ENCODE measurements around the gene RSPH9. TPM values are rescaled to one million over a fixed set of nuclear protein-coding genes. Genes with fewer than 3 reads are reported as not detected.

RSPH9 gene
- polyA plus RNA-seq, 3 donors = 0.05 to 0.52 (median 0.13) TPM

- no peak overlapping the region for H3K4me3 Mint-ChIP-seq
- H3K27ac Mint-ChIP-seq = peak overlapping the region in 1 of 7 donors; percentile 54
- DNase-seq = no peak
- H3K79me2 ChIP-seq (ENCODE audit: insufficient read depth, low read length) = no peaks in the 10 kb centered on the region
- no peak overlapping the region for H3K27ac ChIP-seq (ENCODE audit: low read depth in 1 of 2, low read length in 2 of 2)
- intact Hi-C loops (cut with micrococcal nuclease) = no loop called here
- no peak overlapping the region for H3K9ac ChIP-seq (ENCODE audit: insufficient read depth, low read length, poor library complexity, severe bottlenecking)
- H3K4me1 ChIP-seq (ENCODE audit: control insufficient read depth in 1 of 2, insufficient read depth in 2 of 2, low read length in 2 of 2) = peaks cover 2 to 4% of the 10 kb centered on the region in 2 donors
- no peak overlapping the region for H3K4me2 ChIP-seq (replicated peaks; ENCODE audit: extremely low read depth, low read length, poor library complexity, severe bottlenecking)
- H3K9me3 ChIP-seq (replicated peaks in 1 of 2; ENCODE audit: control insufficient read depth in 1 of 2, insufficient read depth in 1 of 2, low read length in 2 of 2) = no peaks in the 10 kb centered on the region
- peaks cover 0 to 19% of the 10 kb centered on the region in 2 donors for H3K27me3 ChIP-seq (ENCODE audit: control insufficient read depth in 2 of 2, insufficient read depth in 2 of 2, low read length in 2 of 2)
- peaks cover 0 to 2% (median 0%) of the 10 kb centered on the region in 7 donors for H3K9me3 Mint-ChIP-seq
- no peak for TF ChIP-seq CTCF (IDR thresholded peaks at IDR 0.05)
- peaks cover 0 to 6% of the 10 kb centered on the region in 2 donors for H3K36me3 Mint-ChIP-seq
- H4K20me1 ChIP-seq (ENCODE audit: insufficient read depth, low read length) = no peaks in the 10 kb centered on the region
- no peak overlapping the region for H3K4me3 ChIP-seq (replicated peaks in 1 of 3; ENCODE audit: low read depth in 2 of 3, low read length in 3 of 3)
- H3K36me3 ChIP-seq (replicated peaks in 1 of 2; ENCODE audit: control insufficient read depth in 1 of 2, insufficient read depth in 2 of 2, low read length in 2 of 2) = no peaks in the 10 kb centered on the region
- 77% methylated on average over 10 of the region's 12 CpGs for WGBS (ENCODE audit: insufficient coverage)
- H3K4me1 Mint-ChIP-seq = peaks cover 12% of the 10 kb centered on the region
- peaks cover 26 to 32% (median 28%) of the 10 kb centered on the region in 3 donors for H3K27me3 Mint-ChIP-seq (ENCODE audit: low read depth in 3 of 3)
- no peak overlapping the region for H2AFZ ChIP-seq (ENCODE audit: insufficient read depth, low read depth, low read length, poor library complexity, severe bottlenecking)
Measured at GRCh38 chr6:43717822-43718221, 73.0 kb downstream of the RSPH9 start.

GRCh38 chr6:43718387-43719105 lies 73.7 kb downstream of the RSPH9 start:
- peaks cover 0 to 2% (median 0%) of the 10 kb centered on the region in 7 donors for H3K9me3 Mint-ChIP-seq
- no peak for DNase-seq
- Histone ChIP-seq H4K20me1 (ENCODE audit: insufficient read depth, low read length) (no peaks in the 10 kb centered on the region), H3K27ac (ENCODE audit: low read depth in 1 of 2, low read length in 2 of 2) (no peak overlapping the region), H3K4me2 (replicated peaks; ENCODE audit: extremely low read depth, low read length, poor library complexity, severe bottlenecking) (no peak overlapping the region), H3K9me3 (replicated peaks in 1 of 2; ENCODE audit: control insufficient read depth in 1 of 2, insufficient read depth in 1 of 2, low read length in 2 of 2) (no peaks in the 10 kb centered on the region), H3K27me3 (ENCODE audit: control insufficient read depth in 2 of 2, insufficient read depth in 2 of 2, low read length in 2 of 2) (peaks cover 0 to 19% of the 10 kb centered on the region in 2 donors), H3K4me3 (replicated peaks in 1 of 3; ENCODE audit: low read depth in 2 of 3, low read length in 3 of 3) (no peak overlapping the region), H2AFZ (ENCODE audit: insufficient read depth, low read depth, low read length, poor library complexity, severe bottlenecking) (no peak overlapping the region), H3K4me1 (ENCODE audit: control insufficient read depth in 1 of 2, insufficient read depth in 2 of 2, low read length in 2 of 2) (peaks cover 9 to 11% of the 10 kb centered on the region in 2 donors), H3K9ac (ENCODE audit: insufficient read depth, low read length, poor library complexity, severe bottlenecking) (no peak overlapping the region), H3K36me3 (replicated peaks in 1 of 2; ENCODE audit: control insufficient read depth in 1 of 2, insufficient read depth in 2 of 2, low read length in 2 of 2) (no peaks in the 10 kb centered on the region), H3K79me2 (ENCODE audit: insufficient read depth, low read length) (no peaks in the 10 kb centered on the region)
- peaks cover 20% of the 10 kb centered on the region for H3K4me1 Mint-ChIP-seq
- intact Hi-C loops (cut with micrococcal nuclease) = no loop called here
- TF ChIP-seq CTCF (IDR thresholded peaks at IDR 0.05) = no peak
- H3K4me3 Mint-ChIP-seq = no peak overlapping the region
- peaks cover 25 to 31% (median 27%) of the 10 kb centered on the region in 3 donors for H3K27me3 Mint-ChIP-seq (ENCODE audit: low read depth in 3 of 3)
- H3K36me3 Mint-ChIP-seq = peaks cover 0 to 6% of the 10 kb centered on the region in 2 donors
- H3K27ac Mint-ChIP-seq = no peak overlapping the region
- no CpG with 5 or more reads among the region's 13 CpGs for WGBS (ENCODE audit: insufficient coverage)
